ENCODE data around the gene CELA1.

Gene CELA1

GRCh38 chr12:51383269-51383905 lies 36.9 kb upstream of the CELA1 start:
- no peak for TF ChIP-seq CTCF (IDR thresholded peaks at IDR 0.05; ENCODE audit: low read depth, low read length, missing control alignments)
- no peak for DNase-seq (ENCODE audit: extremely low read depth, low read depth)
- no peak overlapping the region for H3K4me3 ChIP-seq (replicated peaks; ENCODE audit: low read depth, low read length)

- no peak overlapping the region for H3K4me3 ChIP-seq (replicated peaks; ENCODE audit: low read depth, low read length)
- no peak for DNase-seq (ENCODE audit: extremely low read depth, low read depth)
- TF ChIP-seq CTCF (IDR thresholded peaks at IDR 0.05; ENCODE audit: low read depth, low read length, missing control alignments) = no peak
Observed at GRCh38 chr12:51382173-51382572, 35.7 kb upstream of the CELA1 start.

- DNase-seq (ENCODE audit: extremely low read depth, low read depth) = no peak
- TF ChIP-seq CTCF (IDR thresholded peaks at IDR 0.05; ENCODE audit: low read depth, low read length, missing control alignments) = no peak
- no peak overlapping the region for H3K4me3 ChIP-seq (replicated peaks; ENCODE audit: low read depth, low read length)
Observed at GRCh38 chr12:51381226-51382079, 35.0 kb upstream of the CELA1 start.

DNA sequence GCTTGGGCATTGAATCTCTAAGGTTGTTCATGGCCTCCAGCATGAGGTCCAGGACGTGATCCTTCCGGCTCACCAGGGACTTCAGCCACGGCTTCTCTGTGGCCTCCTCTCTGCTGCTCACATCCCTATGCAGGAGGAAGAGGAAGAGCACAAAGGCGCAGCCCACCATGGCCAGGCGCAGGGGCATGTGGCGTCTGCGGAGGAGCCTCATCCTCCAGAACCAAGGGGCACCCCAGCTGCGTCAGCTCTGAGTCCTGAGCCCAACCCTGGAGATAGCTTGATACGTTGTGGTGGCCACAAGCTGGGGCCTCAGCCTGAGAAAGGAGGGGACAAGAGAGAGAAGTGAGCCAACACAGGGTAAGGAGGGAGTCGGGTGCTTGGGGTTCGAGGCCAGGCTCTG lies 33.1 kb upstream of the CELA1 start:
- no peak overlapping the region for H3K4me3 ChIP-seq (replicated peaks; ENCODE audit: low read depth, low read length)
- TF ChIP-seq CTCF (IDR thresholded peaks at IDR 0.05; ENCODE audit: low read depth, low read length, missing control alignments) = no peak
- DNase-seq (ENCODE audit: extremely low read depth, low read depth) = no peak

DNA sequence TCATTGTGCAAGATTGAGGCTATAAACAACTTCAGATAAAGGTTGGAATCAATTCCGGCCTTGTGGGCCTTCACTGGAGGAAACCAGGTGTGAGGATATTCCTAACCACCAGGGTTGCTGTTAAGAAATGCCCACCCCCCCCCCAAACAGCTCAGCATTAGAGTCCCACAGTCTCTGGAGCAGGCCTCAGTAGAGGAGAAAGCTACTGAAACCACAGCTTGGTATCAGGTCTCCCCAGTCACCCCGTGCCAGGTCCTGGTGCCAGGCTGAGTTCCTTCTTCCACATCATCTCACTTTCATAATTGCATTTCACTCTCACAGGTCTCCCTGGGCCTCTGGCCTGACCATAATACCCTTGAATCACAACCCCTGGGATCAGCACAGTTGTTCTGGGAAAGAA lies 32.3 kb upstream of the CELA1 start:
- no peak for DNase-seq (ENCODE audit: extremely low read depth, low read depth)
- no peak for TF ChIP-seq CTCF (IDR thresholded peaks at IDR 0.05; ENCODE audit: low read depth, low read length, missing control alignments)

GRCh38 chr12:51377099-51377984 lies 30.9 kb upstream of the CELA1 start:
- DNase-seq (ENCODE audit: extremely low read depth, low read depth) = no peak
- no peak for TF ChIP-seq CTCF (IDR thresholded peaks at IDR 0.05; ENCODE audit: low read depth, low read length, missing control alignments)
- H3K4me3 ChIP-seq (replicated peaks; ENCODE audit: low read depth, low read length) = no peak overlapping the region

More for the DNA sequence above, 32.3 kb upstream of the CELA1 start:
- no peak overlapping the region for H3K4me3 ChIP-seq (replicated peaks; ENCODE audit: low read depth, low read length)

All from HFF-Myc (cell line).